A549 (cell line): ENCODE data around the gene ZNF608. TPM values are rescaled to one million over a fixed set of nuclear protein-coding genes. Genes with fewer than 3 reads are reported as not detected.

ENCODE experiments used
- ATAC-seq, 2 experiments: fragments of 200-7000 bp in 1 of 2; fragments of >200 bp in 1 of 2; cut with Nextera tagmentation in 1 of 2; cut with Tn5 transposase in 1 of 2; 3 replicates each; pipeline versions ENCODE4 v1.8.0 to v1.9.1; 2018 to 2020; ENCODE audit warnings: mild to moderate bottlenecking in 1 of 2, moderate library complexity in 1 of 2
- CTCF ChIA-PET: fragments of 300-600 bp; sonication (Branson Sonifier 250); formaldehyde crosslinking; extraction: SDS; loops from one replicate; lab custom pipeline; 2021; ENCODE audit warnings: antibody characterized with exemption, inconsistent platforms; lab: Yijun Ruan, JAX
- POLR2A ChIA-PET: fragments of 350-600 bp; formaldehyde crosslinking; extraction: SDS; loops from one replicate; lab custom pipeline; 2021; ENCODE audit warnings: antibody characterized with exemption, inconsistent platforms; lab: Yijun Ruan, JAX
- DNase-seq, 2 experiments: peaks; one replicate each; pipeline versions ENCODE4 v3.0.0 to v3.0.0-alpha.2; 2011 to 2016; ENCODE audit warnings: low read depth in 1 of 2, low spot score in 1 of 2
- FAIRE-seq: peaks from 2 replicates; lab custom pipeline; 2011; peaks lifted over from hg19 to GRCh38; lab: Jason Lieb, UNC
- H3K27ac ChIP-seq, 2 experiments: fragments of >200 bp; sonication (Bioruptor Twin); formaldehyde crosslinking; 3 replicates each; pipeline ENCODE4 v1.5.1; 2016 to 2017
- H3K4me1 ChIP-seq: fragments of >200 bp; sonication (Bioruptor Twin); formaldehyde crosslinking; 3 replicates; pipeline ENCODE4 v1.6.1; 2016
- H3K4me2 ChIP-seq: fragments of >200 bp; sonication (Bioruptor Twin); formaldehyde crosslinking; 3 replicates; pipeline ENCODE4 v1.6.1; 2016
- H3K4me3 ChIP-seq: fragments of >200 bp; sonication (Bioruptor Twin); formaldehyde crosslinking; 3 replicates; pipeline ENCODE4 v1.5.1; 2016
- H3K9me3 ChIP-seq: fragments of >200 bp; sonication (Bioruptor Twin); formaldehyde crosslinking; 3 replicates; pipeline ENCODE4 v1.6.1; 2016
- CBX2 ChIP-seq: fragments of 200-600 bp; sonication (generic); IDR thresholded peaks from 2 replicates; pipeline ENCODE4 v1.6.1; 2016; ENCODE audit warnings: low read depth, mild to moderate bottlenecking, borderline replicate concordance
- CEBPB ChIP-seq, 2 experiments: fragments of >200 bp in 1 of 2; sonication (Bioruptor Twin) in 1 of 2; formaldehyde crosslinking in 1 of 2; IDR thresholded peaks; 2 replicates each; pipeline ENCODE4 v1.6.1; 2012 to 2016
- CHD2 ChIP-seq: fragments of 150-350 bp; IDR thresholded peaks from 2 replicates; pipeline ENCODE4 v1.6.1; 2014; ENCODE audit warnings: low read length; ENCODE audit not compliant: partially characterized antibody
- E2F6 ChIP-seq: IDR thresholded peaks from 2 replicates; pipeline ENCODE4 v1.6.1; 2012; ENCODE audit warnings: low read depth, borderline replicate concordance
- EHMT2 ChIP-seq: fragments of 200-600 bp; sonication (generic); IDR thresholded peaks from 2 replicates; pipeline ENCODE4 v1.6.1; 2016; ENCODE audit warnings: antibody characterized with exemption, low read depth, mild to moderate bottlenecking, moderate library complexity
- EP300 ChIP-seq, 2 experiments: fragments of >200 bp; sonication (Bioruptor Twin); formaldehyde crosslinking; IDR thresholded peaks; 2 replicates in 1 of 2; 3 replicates in 1 of 2; pipeline ENCODE4 v1.6.1; 2016 to 2017
- FOSB ChIP-seq: fragments of 250-450 bp; sonication (Bioruptor Pico); IDR thresholded peaks from 2 replicates; pipeline ENCODE4 v1.5.0; 2020; ENCODE audit warnings: mild to moderate bottlenecking, moderate library complexity
- FOSL2 ChIP-seq, 2 experiments: fragments of 450-650 bp in 1 of 2; fragments of >200 bp in 1 of 2; sonication (Bioruptor Twin) in 1 of 2; formaldehyde crosslinking; IDR thresholded peaks; 2 replicates each; pipeline versions ENCODE4 v1.5.0 to v1.6.1; 2016 to 2020; ENCODE audit warnings: mild to moderate bottlenecking in 1 of 2, moderate library complexity in 1 of 2
- FOXS1 ChIP-seq: fragments of 250-450 bp; sonication (Bioruptor Pico); IDR thresholded peaks from 2 replicates; pipeline ENCODE4 v1.5.0; 2020; ENCODE audit warnings: mild to moderate bottlenecking, moderate library complexity
- HDAC2 ChIP-seq: fragments of 200-600 bp; sonication (generic); IDR thresholded peaks from 2 replicates; pipeline ENCODE4 v1.6.1; 2016
- HOXA7 ChIP-seq: fragments of 250-450 bp; sonication (Bioruptor Pico); IDR thresholded peaks from 2 replicates; pipeline ENCODE4 v1.5.0; 2020; ENCODE audit warnings: mild to moderate bottlenecking, moderate library complexity
- HOXB13 ChIP-seq: fragments of 250-450 bp; sonication (Bioruptor Pico); IDR thresholded peaks from 2 replicates; pipeline ENCODE4 v1.5.0; 2020; ENCODE audit warnings: low read depth, mild to moderate bottlenecking, moderate library complexity
- JUNB ChIP-seq: fragments of >200 bp; sonication (Bioruptor Twin); formaldehyde crosslinking; IDR thresholded peaks from 2 replicates; pipeline ENCODE4 v1.6.1; 2016
- KDM1A ChIP-seq: fragments of 200-600 bp; sonication (generic); IDR thresholded peaks from 2 replicates; pipeline ENCODE4 v1.6.1; 2016; ENCODE audit warnings: low read depth, mild to moderate bottlenecking
- MAFK ChIP-seq: fragments of 450-650 bp; IDR thresholded peaks from 2 replicates; pipeline ENCODE4 v1.6.1; 2014; ENCODE audit not compliant: partially characterized antibody
- NFE2L2 ChIP-seq: fragments of 150-350 bp; conservative IDR thresholded peaks from 2 replicates; pipeline ENCODE4 v1.6.1; 2014; ENCODE audit warnings: low read length
- NR3C1 ChIP-seq: fragments of >200 bp; sonication (Bioruptor Twin); formaldehyde crosslinking; IDR thresholded peaks from 3 replicates; pipeline ENCODE4 v1.6.1; 2017
- PHF8 ChIP-seq: fragments of 200-600 bp; sonication (generic); IDR thresholded peaks from 2 replicates; pipeline ENCODE4 v1.6.1; 2016; ENCODE audit warnings: low read depth, mild to moderate bottlenecking, antibody characterized with exemption, moderate library complexity, borderline replicate concordance
- POLR2A ChIP-seq: IDR thresholded peaks from 2 replicates; pipeline ENCODE4 v1.6.1; 2012; ENCODE audit warnings: mild to moderate bottlenecking, low read length
- RAD21 ChIP-seq, 2 experiments: fragments of >200 bp in 1 of 2; sonication (Bioruptor Twin) in 1 of 2; formaldehyde crosslinking in 1 of 2; IDR thresholded peaks in 1 of 2; conservative IDR thresholded peaks in 1 of 2; 2 replicates in 1 of 2; 3 replicates in 1 of 2; pipeline ENCODE4 v1.6.1; 2012 to 2018; ENCODE audit warnings: inconsistent platforms in 1 of 2
- RARB ChIP-seq: fragments of 250-450 bp; sonication (Bioruptor Pico); IDR thresholded peaks from 2 replicates; pipeline ENCODE4 v1.8.0; 2021; ENCODE audit warnings: mild to moderate bottlenecking, moderate library complexity
- RCOR1 ChIP-seq: fragments of 150-350 bp; IDR thresholded peaks from 2 replicates; pipeline ENCODE4 v1.6.1; 2014; ENCODE audit warnings: antibody characterized with exemption, low read length, low read depth
- RFX5 ChIP-seq: fragments of 450-650 bp; IDR thresholded peaks from 2 replicates; pipeline ENCODE4 v1.7.1; 2014; ENCODE audit warnings: antibody characterized with exemption, mild to moderate bottlenecking, moderate library complexity
- TFCP2L1 ChIP-seq: fragments of 250-450 bp; sonication (Bioruptor Pico); IDR thresholded peaks from 2 replicates; pipeline ENCODE4 v1.5.0; 2021; ENCODE audit warnings: mild to moderate bottlenecking
- USF2 ChIP-seq: fragments of 450-650 bp; IDR thresholded peaks from 2 replicates; pipeline ENCODE4 v1.6.1; 2014; ENCODE audit warnings: antibody characterized with exemption
- ZC3H11A ChIP-seq: fragments of 450-650 bp; IDR thresholded peaks from 2 replicates; pipeline ENCODE4 v1.6.1; 2014; ENCODE audit warnings: antibody characterized with exemption, mild to moderate bottlenecking
- ZFP36 ChIP-seq: fragments of 450-650 bp; IDR thresholded peaks from 2 replicates; pipeline ENCODE4 v1.6.1; 2014; ENCODE audit warnings: borderline replicate concordance; ENCODE audit not compliant: partially characterized antibody
- ZNF302 ChIP-seq: fragments of 250-450 bp; sonication (Bioruptor Pico); IDR thresholded peaks from 2 replicates; pipeline ENCODE4 v1.9.0; 2021; ENCODE audit warnings: inconsistent platforms, mild to moderate bottlenecking, moderate library complexity
- ZSCAN20 ChIP-seq: fragments of 250-450 bp; sonication (Bioruptor Pico); IDR thresholded peaks from 2 replicates; pipeline ENCODE4 v1.8.0; 2022; ENCODE audit warnings: mild to moderate bottlenecking, moderate library complexity
- WGBS: methylation state at CpG from one replicate; pipeline ENCODE4 v1.1.6; 2017; ENCODE audit errors: missing lambda C conversion rate; 5-methylcytosine and 5-hydroxymethylcytosine counted together
- polyA plus RNA-seq, 4 experiments: library from polyadenylated mRNA; depleted of rRNA in 3 of 4; stranded (reverse); fragments of >200 nt; fragmentation: RNase III in 1 of 4; extraction: RNeasy Plus Mini Kit Qiagen cat#74134 plus additional on column Dnase treatment in 1 of 4; gene quantifications; 2 replicates in 3 of 4; 3 replicates in 1 of 4; pipeline ENCODE4 v1.2.3, GENCODE V29; 2011 to 2017
- TF ChIP-seq, protein P1 (sequence below): fragments of 250-450 bp; sonication (Bioruptor Pico); IDR thresholded peaks from 2 replicates; pipeline ENCODE4 v1.5.0; 2020; ENCODE audit warnings: low read depth, mild to moderate bottlenecking, moderate library complexity
- TF ChIP-seq, protein P2 (sequence below): fragments of >200 bp; sonication (Bioruptor Twin); formaldehyde crosslinking; IDR thresholded peaks from 2 replicates; pipeline ENCODE4 v1.6.1; 2016

The ZNF608 gene
- polyA plus RNA-seq, 2 of the 4 experiments (the other 2 are of a cell fraction): 0.77 to 1.8 TPM

DNA sequence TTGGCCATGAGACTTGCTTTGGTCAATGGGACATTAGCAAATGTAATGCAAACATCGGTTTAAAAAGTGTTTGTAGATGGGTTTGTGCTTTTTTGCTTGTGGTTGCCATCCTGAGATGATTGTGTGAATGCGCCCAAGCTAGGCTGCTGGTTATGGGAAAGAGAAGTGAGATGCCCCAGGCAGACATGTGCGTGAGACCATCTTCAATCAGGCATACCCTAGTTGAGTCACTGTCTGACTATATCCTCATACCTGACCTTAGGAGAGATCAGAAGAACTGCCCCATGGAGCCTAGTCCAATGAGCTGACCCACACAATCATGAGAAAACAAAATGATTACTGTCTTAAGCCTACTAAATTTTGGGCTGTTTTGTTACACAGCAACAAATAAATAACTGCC, 36.8 kb upstream of the ZNF608 start:
- no peak for TF ChIP-seq MAFK
- TF ChIP-seq RAD21 (conservative IDR thresholded peaks at IDR 0.05 in 1 of 2, IDR thresholded peaks at IDR 0.05 in 1 of 2): no peak
- no peak for TF ChIP-seq CHD2
- no peak for TF ChIP-seq CEBPB (IDR thresholded peaks at IDR 0.05)
- TF ChIP-seq, protein P1, sequence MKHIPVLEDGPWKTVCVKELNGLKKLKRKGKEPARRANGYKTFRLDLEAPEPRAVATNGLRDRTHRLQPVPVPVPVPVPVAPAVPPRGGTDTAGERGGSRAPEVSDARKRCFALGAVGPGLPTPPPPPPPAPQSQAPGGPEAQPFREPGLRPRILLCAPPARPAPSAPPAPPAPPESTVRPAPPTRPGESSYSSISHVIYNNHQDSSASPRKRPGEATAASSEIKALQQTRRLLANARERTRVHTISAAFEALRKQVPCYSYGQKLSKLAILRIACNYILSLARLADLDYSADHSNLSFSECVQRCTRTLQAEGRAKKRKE (CRISPR knock-in tag): no peak
- TF ChIP-seq HOXB13 (CRISPR knock-in tag): no peak
- no peak for TF ChIP-seq EP300 (IDR thresholded peaks at IDR 0.05)
- no peak for TF ChIP-seq ZFP36
- TF ChIP-seq NR3C1: no peak
- TF ChIP-seq ZC3H11A: no peak
- no peak for TF ChIP-seq FOSL2 (IDR thresholded peaks at IDR 0.05)
- no peak for TF ChIP-seq FOSL2 (CRISPR knock-in tag; IDR thresholded peaks at IDR 0.05)
- no peak for TF ChIP-seq FOSB (CRISPR knock-in tag)
- no peak for TF ChIP-seq EHMT2
- no peak for TF ChIP-seq POLR2A
- TF ChIP-seq, protein P2, sequence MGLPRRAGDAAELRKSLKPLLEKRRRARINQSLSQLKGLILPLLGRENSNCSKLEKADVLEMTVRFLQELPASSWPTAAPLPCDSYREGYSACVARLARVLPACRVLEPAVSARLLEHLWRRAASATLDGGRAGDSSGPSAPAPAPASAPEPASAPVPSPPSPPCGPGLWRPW: no peak
- TF ChIP-seq HOXA7 (CRISPR knock-in tag): no peak
- no peak for TF ChIP-seq PHF8
- TF ChIP-seq HDAC2: no peak
- no peak for TF ChIP-seq ZNF302 (CRISPR knock-in tag)
- H3K4me1 ChIP-seq: no peaks in the 10 kb centered on the region
- DNase-seq (no peak), FAIRE-seq (no peak), ATAC-seq (no peak)
- ChIA-PET POLR2A (no interaction called here), CTCF (no interaction called here)
- H3K4me2 ChIP-seq: no peak overlapping the region
- WGBS: 92% methylated on average over 3 of the region's 3 CpGs
- 0 out of 3 replicates have a peak, but pooled peaks cover 5% of the 10 kb centered on the region for H3K9me3 ChIP-seq
- no peak overlapping the region for H3K4me3 ChIP-seq
- H3K27ac ChIP-seq: no peak overlapping the region

GRCh38 chr5:124782262-124782661, 35.8 kb upstream of the ZNF608 start:
- DNase-seq: no peak
- TF ChIP-seq NR3C1: no peak
- TF ChIP-seq ZSCAN20 (CRISPR knock-in tag): no peak
- TF ChIP-seq CBX2: no peak
- TF ChIP-seq FOXS1: no peak
- no peaks in the 10 kb centered on the region for H3K4me1 ChIP-seq
- ChIA-PET CTCF (no interaction called here), POLR2A (no interaction called here)
- no peak overlapping the region for H3K4me3 ChIP-seq
- H3K9me3 ChIP-seq: 0 out of 3 replicates have a peak, but pooled peaks cover 5% of the 10 kb centered on the region
- H3K27ac ChIP-seq: no peak overlapping the region
- FAIRE-seq: no peak
- ATAC-seq: no peak
- H3K4me2 ChIP-seq: no peak overlapping the region
- WGBS: 90% methylated on average over 1 of the region's 1 CpG

- no peak for DNase-seq
- 67% methylated on average over 4 of the region's 4 CpGs for WGBS
- POLR2A ChIA-PET: no interaction called here
- CTCF ChIA-PET: no interaction called here
- FAIRE-seq: no peak
- H3K4me2 ChIP-seq: no peak overlapping the region
- H3K4me3 ChIP-seq: no peak overlapping the region
- ATAC-seq: no peak
- no peaks in the 10 kb centered on the region for H3K4me1 ChIP-seq
- H3K27ac ChIP-seq: no peak overlapping the region
- 0 out of 3 replicates have a peak, but pooled peaks cover 5% of the 10 kb centered on the region for H3K9me3 ChIP-seq
- TF ChIP-seq USF2 (no peak), FOSB (CRISPR knock-in tag) (no peak), POLR2A (no peak), JUNB (no peak), E2F6 (no peak), FOXS1 (no peak), TFCP2L1 (CRISPR knock-in tag) (no peak), PHF8 (no peak), NFE2L2 (no peak), ZNF302 (CRISPR knock-in tag) (no peak), KDM1A (no peak), RFX5 (no peak), ZSCAN20 (CRISPR knock-in tag) (no peak), RARB (CRISPR knock-in tag) (no peak), RCOR1 (no peak)
- TF ChIP-seq, all 56 proteins: peak for 0
These were observed 33.6 kb upstream of the ZNF608 start for GRCh38 chr5:124780011-124780410.
